Body of pancreas (tissue), 4 donors: Measurements from ENCODE around the gene TC2N. TPM values are rescaled to one million over a fixed set of nuclear protein-coding genes. Genes with fewer than 3 reads are reported as not detected.
"Not testable (repeated sequence)": the region's sequence is repeated elsewhere in the genome, so short reads cannot be mapped to it uniquely, and the experiment has no call there.

Source experiments
- ATAC-seq: fragments of 150-250 bp; one replicate; pipeline ENCODE4 v1.9.1; 2016
- DNase-seq, 4 donors: peaks; one replicate each; pipeline ENCODE4 v3.0.0-alpha.2; 2019
- H3K27ac ChIP-seq, 4 donors: fragments of 200-600 bp; sonication (generic); 1 replicate in 3 of 4; 2 replicates in 1 of 4; pipeline versions ENCODE4 v1.5.1 to v1.6.1; 2016 to 2019; ENCODE audit warnings: mild to moderate bottlenecking in 1 of 4, mixed read lengths in 1 of 4, moderate library complexity in 1 of 4
- H3K27me3 ChIP-seq, 2 donors: fragments of 200-600 bp; sonication (generic); one replicate each; pipeline ENCODE4 v1.6.0; 2016; ENCODE audit warnings: mild to moderate bottlenecking in 1 of 2
- H3K36me3 ChIP-seq, 2 donors: fragments of 200-600 bp; sonication (generic); replicated peaks in 1 of 2; 2 replicates each; pipeline ENCODE4 v1.5.1; 2016; ENCODE audit warnings: low read depth in 2 of 2; ENCODE audit not compliant: insufficient read depth in 1 of 2
- H3K4me1 ChIP-seq: fragments of 200-600 bp; sonication (generic); one replicate; pipeline ENCODE4 v1.6.0; 2016
- H3K4me3 ChIP-seq, 2 donors: fragments of 200-600 bp; sonication (generic); 1 replicate in 1 of 2; 2 replicates in 1 of 2; pipeline ENCODE4 v1.5.1; 2016 to 2019
- H3K9me3 ChIP-seq, 3 donors: fragments of 200-600 bp; sonication (generic); 1 replicate in 2 of 3; 2 replicates in 1 of 3; pipeline ENCODE4 v1.5.1; 2016
- CTCF ChIP-seq, 7 experiments: fragments of 450-650 bp in 4 of 7; fragments of 200-600 bp in 3 of 7; sonication (generic) in 3 of 7; IDR thresholded peaks; one replicate each; pipeline ENCODE4 v1.5.1; 2016 to 2019; ENCODE audit warnings: antibody characterized with exemption in 7 of 7
- POLR2A ChIP-seq, 3 donors: fragments of 450-650 bp; IDR thresholded peaks; one replicate each; pipeline ENCODE4 v1.6.1; 2016; ENCODE audit warnings: antibody characterized with exemption in 3 of 3, mild to moderate bottlenecking in 2 of 3
- WGBS, 2 donors: methylation state at CpG; one replicate each; pipeline ENCODE4 v1.1.5; 2017; 5-methylcytosine and 5-hydroxymethylcytosine counted together
- intact Hi-C: fragments of 100-400 bp; cut with DNase I; formaldehyde crosslinking; loops from one replicate; pipeline ENCODE4 v1.15.1; 2023
- total RNA-seq, 2 donors: library from RNA; depleted of rRNA; stranded (reverse); fragments of >200 nt; gene quantifications; one replicate each; pipeline ENCODE4 v1.1.0, GENCODE V29; 2016

The TC2N gene
- total RNA-seq, 2 donors from 2014 or later = 105 to 168 TPM

- no peaks in the 10 kb centered on the region for H3K27me3 ChIP-seq
- intact Hi-C loops = no loop called here
- TF ChIP-seq CTCF (IDR thresholded peaks at IDR 0.05) = no peak
- TF ChIP-seq POLR2A (IDR thresholded peaks at IDR 0.05) = no peak
- DNase-seq (no peak), ATAC-seq (no peak)
- no peak overlapping the region for H3K4me3 ChIP-seq
- H3K9me3 ChIP-seq = no peaks in the 10 kb centered on the region
- H3K27ac ChIP-seq = no peak overlapping the region
- peaks cover 6% of the 10 kb centered on the region for H3K4me1 ChIP-seq
- H3K36me3 ChIP-seq = no peaks in the 10 kb centered on the region
- 79% methylated on average over 4 of the region's 4 CpGs for WGBS, 2 donors
These were observed 18.8 kb downstream of the TC2N start for GRCh38 chr14:91848504-91849001.

GRCh38 chr14:91847693-91848092, 19.6 kb downstream of the TC2N start:
- Histone ChIP-seq H3K27ac (no peak overlapping the region), H3K9me3 (no peaks in the 10 kb centered on the region), H3K4me3 (no peak overlapping the region), H3K27me3 (no peaks in the 10 kb centered on the region), H3K36me3 (no peaks in the 10 kb centered on the region), H3K4me1 (no peaks in the 10 kb centered on the region)
- DNase-seq = no peak
- TF ChIP-seq CTCF (IDR thresholded peaks at IDR 0.05) (no peak), POLR2A (IDR thresholded peaks at IDR 0.05) (no peak)
- intact Hi-C loops = no loop called here
- 59 to 100% methylated on average over 1 of the region's 1 CpG for WGBS, 2 donors
- ATAC-seq = no peak

GRCh38 chr14:91845652-91846051, 21.7 kb downstream of the TC2N start:
- H3K36me3 ChIP-seq = no peaks in the 10 kb centered on the region
- no peak for ATAC-seq
- 76 to 86% methylated on average over 2 of the region's 2 CpGs for WGBS, 2 donors
- intact Hi-C loops = no loop called here
- TF ChIP-seq CTCF (IDR thresholded peaks at IDR 0.05) (no peak), POLR2A (IDR thresholded peaks at IDR 0.05) (no peak)
- H3K4me1 ChIP-seq = no peaks in the 10 kb centered on the region
- no peaks in the 10 kb centered on the region for H3K9me3 ChIP-seq
- no peak for DNase-seq
- H3K27ac ChIP-seq = no peak overlapping the region
- H3K4me3 ChIP-seq = no peak overlapping the region
- no peaks in the 10 kb centered on the region for H3K27me3 ChIP-seq

GRCh38 chr14:91845056-91845455, 22.3 kb downstream of the TC2N start:
- H3K4me3 ChIP-seq, DNase-seq, H3K27me3 ChIP-seq, H3K9me3 ChIP-seq, ATAC-seq, H3K36me3 ChIP-seq, intact Hi-C loops, H3K27ac ChIP-seq, H3K4me1 ChIP-seq: not testable (repeated sequence)
- 95% methylated on average over 8 of the region's 8 CpGs for WGBS, 2 donors

- Histone ChIP-seq H3K4me1 (no peaks in the 10 kb centered on the region), H3K9me3 (no peaks in the 10 kb centered on the region), H3K27me3 (no peaks in the 10 kb centered on the region), H3K4me3 (no peak overlapping the region), H3K27ac (no peak overlapping the region), H3K36me3 (no peaks in the 10 kb centered on the region)
- intact Hi-C loops = no loop called here
- DNase-seq (no peak), ATAC-seq (no peak)
- WGBS, 2 donors = 76 to 77% methylated on average over 4 of the region's 4 CpGs
- no peak for TF ChIP-seq CTCF (IDR thresholded peaks at IDR 0.05)
- no peak for TF ChIP-seq POLR2A (IDR thresholded peaks at IDR 0.05)
These were observed 23.3 kb downstream of the TC2N start for GRCh38 chr14:91844029-91844428.
